ENCODE results near the gene FRMD7.
"Not testable (repeated sequence)": the region's sequence is repeated elsewhere in the genome, so short reads cannot be mapped to it uniquely, and the experiment has no call there.

Gene FRMD7

GRCh38 chrX:132127743-132128142 lies at the start of gene FRMD7:
FRMD7 (minus strand) TSS chrX:132128020; CDS start chrX:132127844, 176 bp downstream.
- no peak for DNase-seq

DNA sequence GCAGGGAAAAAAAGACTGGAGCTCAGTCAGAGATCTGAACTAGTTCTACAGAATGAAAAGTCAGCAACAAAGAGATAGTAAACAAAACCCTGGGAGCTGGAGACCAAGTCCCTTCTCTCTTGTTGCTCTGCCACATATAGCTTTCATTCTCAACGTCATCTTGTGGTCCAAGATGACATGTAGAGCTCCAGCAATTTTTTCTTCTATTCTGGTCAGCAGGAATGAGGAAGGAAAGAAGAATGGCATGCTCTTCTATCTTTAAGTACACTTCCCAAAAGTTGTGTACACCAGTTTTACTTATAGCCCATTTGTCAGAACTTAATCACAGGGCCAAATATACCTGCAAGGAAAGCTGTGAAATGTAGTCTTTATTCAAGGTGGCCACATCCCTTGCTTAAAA lies 45.8 kb upstream of the FRMD7 start:
- no peak for DNase-seq

DNA sequence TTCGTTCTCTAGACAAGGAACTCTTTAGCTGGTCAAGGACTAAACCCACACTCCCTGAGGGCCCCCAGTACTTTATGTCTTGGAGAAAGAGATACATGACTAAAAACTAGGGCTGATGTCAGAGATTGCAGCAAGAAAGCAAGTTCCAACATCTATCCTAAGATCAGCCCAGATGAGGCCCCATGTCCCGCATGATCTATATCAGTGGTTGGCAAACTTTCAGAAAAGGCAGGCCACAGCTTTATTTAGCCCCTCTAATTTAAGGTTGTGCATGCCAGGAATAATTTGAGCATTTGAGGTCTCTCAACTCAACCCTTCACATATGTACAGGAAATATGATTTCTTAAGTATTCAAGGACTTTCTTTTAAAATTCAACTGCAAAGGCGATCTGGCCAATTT lies 44.1 kb upstream of the FRMD7 start:
- no peak for DNase-seq

DNA sequence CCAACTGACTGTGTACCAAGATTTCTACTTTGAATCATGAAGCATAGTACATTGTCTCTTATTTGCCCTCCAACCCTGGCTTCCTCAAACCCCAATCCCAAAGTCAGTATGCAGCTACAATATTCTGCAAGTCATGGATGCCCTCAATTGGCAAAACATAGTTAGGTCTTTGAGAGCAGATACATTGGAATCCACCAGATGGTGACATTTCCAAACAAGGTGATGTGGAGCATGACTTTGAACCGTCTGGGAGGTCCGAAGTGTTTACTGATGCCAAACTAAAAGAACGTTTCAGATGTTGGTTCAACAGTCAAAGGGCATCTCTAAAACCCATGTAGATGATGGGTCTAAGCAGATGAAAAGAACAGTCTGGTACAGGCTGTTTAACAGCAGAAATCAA lies 43.7 kb upstream of the FRMD7 start:
- no peak for DNase-seq

DNA sequence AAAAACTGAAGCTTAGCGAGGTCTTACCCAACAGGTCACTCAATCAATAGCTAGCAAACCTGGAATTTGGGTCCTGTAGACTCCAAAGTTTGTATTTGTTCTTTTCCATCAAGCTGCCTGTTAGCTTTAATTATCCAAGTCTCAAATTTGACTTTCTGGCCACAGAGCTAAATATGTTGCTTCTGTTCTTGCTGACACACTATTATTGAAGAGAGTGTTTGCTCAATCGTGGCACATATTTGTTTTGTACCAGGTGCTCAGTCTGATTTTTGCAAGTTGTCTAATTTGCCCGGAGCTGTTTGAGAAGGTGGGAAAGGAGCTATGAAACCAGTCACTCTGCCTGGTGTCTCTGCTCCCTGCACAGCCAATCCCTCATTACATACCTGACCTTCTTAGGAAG lies 41.7 kb upstream of the FRMD7 start:
- no peak for DNase-seq

DNA sequence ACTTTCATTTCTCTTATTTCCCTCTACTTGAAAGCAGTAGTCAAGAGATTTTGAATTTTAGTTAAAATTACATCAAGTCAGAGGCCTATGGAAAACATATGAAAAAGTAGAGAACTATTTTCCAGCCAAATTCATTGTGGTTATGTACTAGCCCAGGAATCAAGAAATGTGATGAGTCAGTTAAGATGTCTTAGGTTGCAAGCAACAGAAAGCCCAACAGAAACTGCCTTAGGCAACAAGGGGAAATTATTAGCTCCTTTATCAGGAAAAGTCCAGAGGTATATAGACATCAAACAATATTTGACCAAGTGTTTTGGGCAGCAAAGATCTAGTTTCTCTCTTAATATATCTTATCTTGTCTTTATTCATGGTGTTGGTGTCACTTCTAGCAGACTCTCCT lies 37.8 kb upstream of the FRMD7 start:
- no peak for DNase-seq

DNA sequence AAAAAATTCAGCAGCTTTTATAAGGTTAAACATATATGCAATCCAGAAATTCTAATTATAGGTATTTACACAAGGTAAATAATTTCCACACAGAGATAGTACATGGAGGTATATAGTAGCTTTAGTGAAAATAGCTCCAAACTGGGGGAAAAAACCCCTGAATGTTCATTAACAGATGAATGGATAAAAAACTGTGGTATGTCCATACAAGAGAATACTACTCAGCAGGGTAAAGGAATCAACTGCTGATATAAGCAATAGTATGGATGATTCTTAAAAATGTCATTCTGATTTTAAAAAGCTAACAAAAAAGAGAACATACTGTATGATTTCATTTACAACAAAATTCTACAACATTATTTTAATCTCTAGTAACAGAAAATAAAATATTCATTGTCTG lies 37.2 kb upstream of the FRMD7 start:
- DNase-seq, result no peak

DNA sequence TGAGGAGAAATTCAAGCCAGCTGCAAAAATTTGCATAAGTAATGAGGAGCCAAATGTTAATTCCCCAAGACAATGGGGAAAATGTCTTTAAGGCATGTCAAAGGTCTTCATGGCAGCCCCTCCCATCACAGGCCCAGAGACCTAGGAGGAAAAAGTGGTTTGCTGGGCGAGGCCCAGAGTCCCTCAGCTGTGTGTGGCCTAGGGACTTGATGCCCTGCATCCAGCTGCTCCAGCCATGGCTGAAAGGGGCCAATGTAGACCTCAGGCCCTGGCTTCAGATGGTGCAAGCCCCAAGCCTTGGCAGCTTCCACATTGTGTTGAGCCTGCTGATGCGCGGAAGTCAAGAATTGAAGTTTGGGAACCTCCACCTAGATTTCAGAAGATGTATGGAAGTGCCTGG lies 35.3 kb upstream of the FRMD7 start:
- DNase-seq, result not testable (repeated sequence)

GRCh38 chrX:132153166-132153565 lies 25.3 kb upstream of the FRMD7 start:
- DNase-seq, result no peak

GRCh38 chrX:132146456-132146855 lies 18.6 kb upstream of the FRMD7 start:
- DNase-seq, result no peak

- no peak for DNase-seq
Observed at GRCh38 chrX:132144061-132144460, 16.2 kb upstream of the FRMD7 start.

DNA sequence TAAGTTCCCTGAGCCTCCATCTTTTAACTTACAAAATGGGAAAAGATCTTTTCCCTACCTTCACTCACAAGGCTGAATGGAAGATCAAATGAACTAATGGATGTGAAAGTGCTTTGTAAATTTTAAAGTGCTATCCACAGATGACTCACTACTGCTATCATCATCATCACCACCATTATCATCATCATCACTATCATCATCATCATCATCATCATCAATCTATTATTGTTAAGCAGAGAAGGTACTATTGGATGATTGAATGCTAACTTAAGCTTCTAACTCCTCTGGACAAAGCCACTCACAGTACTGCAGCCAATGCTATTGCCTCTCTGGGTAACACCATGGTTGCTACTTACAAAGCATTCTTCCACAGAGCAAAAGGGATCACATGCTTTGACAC lies 1.9 kb downstream of the FRMD7 start:
- DNase-seq, result no peak

DNA sequence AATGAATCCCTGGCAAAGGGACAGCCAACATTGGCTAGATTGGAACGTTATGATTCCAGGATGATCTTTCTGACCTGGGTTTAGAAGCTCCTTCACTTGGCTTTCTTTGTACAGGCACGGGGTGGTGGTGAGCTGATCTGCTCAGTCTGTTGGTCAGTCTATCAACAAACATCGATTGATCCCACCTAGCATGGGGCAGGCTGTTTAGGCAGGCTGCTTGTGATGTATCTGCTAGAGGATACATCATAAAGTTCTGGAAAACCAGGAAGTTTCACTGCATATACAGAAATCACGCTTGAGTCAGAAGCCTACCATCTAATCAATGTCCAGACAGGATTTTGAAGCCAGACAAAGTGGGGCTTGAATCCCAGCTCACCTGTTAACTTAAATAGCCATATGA lies 6.9 kb downstream of the FRMD7 start:
- DNase-seq, result no peak

GRCh38 chrX:132119821-132120515 lies 7.9 kb downstream of the FRMD7 start:
- DNase-seq, result no peak

- no peak for DNase-seq
Observed at GRCh38 chrX:132119283-132119682, 8.5 kb downstream of the FRMD7 start.

- DNase-seq, result no peak
Observed at GRCh38 chrX:132118358-132118757, 9.5 kb downstream of the FRMD7 start.

DNA sequence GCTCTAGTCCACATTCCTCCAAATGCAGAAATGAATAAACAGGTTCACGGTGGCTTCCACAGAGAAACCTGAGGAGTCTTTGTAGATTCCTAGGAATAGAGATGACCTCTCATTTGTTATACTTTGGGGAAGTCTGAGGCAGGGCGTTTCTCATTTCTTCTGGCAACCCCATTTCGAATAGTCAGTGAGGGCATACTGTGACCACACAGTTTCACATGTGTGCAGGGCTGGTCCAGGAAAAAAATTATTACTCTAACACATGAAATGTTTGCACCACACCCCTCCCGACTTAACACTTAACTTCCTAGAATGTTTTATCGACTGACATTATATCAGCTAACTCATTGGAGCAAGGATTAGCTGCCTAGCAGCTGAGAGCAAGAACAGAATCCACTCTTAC lies 12.0 kb downstream of the FRMD7 start:
- DNase-seq, result no peak

- no peak for DNase-seq
Observed at GRCh38 chrX:132114607-132115006, 13.2 kb downstream of the FRMD7 start.

- no peak for DNase-seq
Observed at GRCh38 chrX:132107291-132107690, 20.5 kb downstream of the FRMD7 start.

DNA sequence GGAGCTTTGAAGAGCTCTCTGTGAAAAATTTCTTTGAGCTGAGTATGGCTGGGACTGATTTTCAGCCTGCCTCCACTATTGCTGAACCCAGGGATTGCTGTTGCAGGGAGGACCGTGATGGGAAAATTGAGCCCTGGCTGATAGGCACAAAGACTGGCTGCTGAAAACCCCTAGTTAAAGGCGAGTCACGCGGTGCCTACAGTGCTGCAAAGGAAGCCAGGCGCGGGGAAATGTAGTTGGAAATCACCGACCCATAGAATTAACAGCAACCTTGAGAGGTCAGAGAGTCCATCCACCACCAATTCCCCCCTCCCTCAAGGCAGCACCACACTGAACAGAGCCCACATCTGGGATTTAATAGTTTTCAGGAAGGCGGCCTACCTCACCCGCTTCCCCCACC lies 26.0 kb downstream of the FRMD7 start:
- no peak for DNase-seq

- no peak for DNase-seq
Observed at GRCh38 chrX:132101206-132101605, 26.6 kb downstream of the FRMD7 start.

DNA sequence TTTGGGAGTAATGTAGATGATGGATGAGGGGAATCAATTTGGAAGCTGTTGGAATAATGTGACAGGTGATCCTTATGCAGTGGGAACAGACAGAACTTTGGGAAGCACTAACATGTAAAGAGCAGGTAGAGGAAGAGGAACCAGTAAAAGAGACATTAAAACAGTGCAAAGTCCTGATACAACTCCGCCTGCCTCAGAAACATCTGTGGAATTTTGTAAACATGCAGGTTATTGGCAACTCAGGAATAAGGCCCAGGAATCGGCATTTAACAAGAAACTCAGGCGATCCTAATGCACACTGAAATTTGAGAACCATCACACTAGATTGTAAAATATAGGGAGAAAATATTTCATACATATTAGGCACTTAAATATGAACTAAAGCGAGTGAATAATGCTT lies 29.1 kb downstream of the FRMD7 start:
- DNase-seq, result not testable (repeated sequence)

DNA sequence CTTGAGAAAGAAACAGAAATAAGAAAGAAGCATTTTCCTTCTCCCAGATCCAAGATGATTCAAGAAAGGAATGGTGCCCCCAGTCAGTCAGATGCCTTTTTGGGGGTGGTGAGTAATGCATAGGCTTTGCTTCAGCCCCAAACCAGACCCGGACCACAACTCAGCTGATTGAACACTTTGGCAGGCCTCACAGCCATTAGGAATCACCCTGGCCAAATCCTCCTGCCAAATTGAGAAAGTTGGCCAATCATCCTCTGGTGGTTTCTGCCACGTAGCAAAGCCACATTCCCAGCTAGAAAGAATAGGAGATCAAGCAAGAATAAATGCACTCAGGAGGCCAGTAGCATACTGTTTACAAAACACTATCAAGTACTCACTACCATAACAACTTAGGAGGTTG lies 33.7 kb downstream of the FRMD7 start:
- no peak for DNase-seq

- no peak for DNase-seq
Observed at GRCh38 chrX:132093239-132093860, 34.5 kb downstream of the FRMD7 start.

DNA sequence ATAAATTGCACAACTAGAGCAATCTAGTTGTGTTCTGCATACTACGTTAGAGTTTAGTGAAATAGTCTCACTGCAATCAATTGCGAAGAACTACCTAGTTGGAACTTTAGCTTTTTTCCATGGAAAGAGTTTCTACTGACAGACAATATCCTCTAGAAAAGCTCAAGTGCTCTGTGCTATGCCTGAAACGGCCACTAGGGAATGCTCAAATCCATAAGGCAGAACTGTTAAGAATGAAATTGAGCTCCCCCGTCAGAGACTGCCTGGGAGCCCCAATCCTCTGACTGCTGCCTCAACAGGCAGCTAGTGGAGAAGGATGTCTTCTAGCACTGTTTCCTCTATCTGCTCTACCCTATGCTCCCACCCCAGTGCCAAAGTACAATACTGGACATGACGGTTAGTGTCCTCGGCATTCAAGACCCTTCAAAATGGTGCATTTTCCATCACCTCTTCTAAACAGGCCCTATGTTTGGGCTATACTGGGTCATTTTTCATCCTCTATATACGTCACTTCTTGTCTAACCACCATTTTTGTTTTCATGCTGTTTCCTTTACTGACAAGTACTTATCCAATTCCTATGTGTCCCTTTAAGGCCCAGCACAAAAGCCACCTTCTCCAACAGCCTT lies 35.3 kb downstream of the FRMD7 start:
- DNase-seq, result peak; percentile 32
